Prostate gland (tissue), 2 donors: Measurements from ENCODE around the gene C1QL1.

ENCODE experiments used
- CTCF ChIP-seq, 4 experiments: fragments of 200-600 bp in 2 of 4; fragments of 450-650 bp in 2 of 4; sonication (generic) in 2 of 4; IDR thresholded peaks; 1 replicate in 3 of 4; 2 replicates in 1 of 4; pipeline ENCODE4 v1.5.1; 2016 to 2019; ENCODE audit warnings: antibody characterized with exemption in 4 of 4, mild to moderate bottlenecking in 2 of 4, moderate library complexity in 2 of 4
- POLR2A ChIP-seq: fragments of 450-650 bp; IDR thresholded peaks from one replicate; pipeline ENCODE4 v1.6.1; 2016; ENCODE audit warnings: antibody characterized with exemption, mild to moderate bottlenecking
- POLR2AphosphoS5 ChIP-seq: sonication (generic); formaldehyde crosslinking; IDR thresholded peaks from one replicate; pipeline ENCODE4 v1.6.1; 2017; ENCODE audit warnings: antibody characterized with exemption

- TF ChIP-seq CTCF (IDR thresholded peaks at IDR 0.05) (no peak), POLR2A (no peak), POLR2AphosphoS5 (no peak)
These were observed 24.3 kb upstream of the C1QL1 start for GRCh38 chr17:44992242-44992939.
